Measurements from ENCODE around the gene YWHAQ. TPM values are rescaled to one million over a fixed set of nuclear protein-coding genes. Genes with fewer than 3 reads are reported as not detected.

The YWHAQ gene
- 100 to 1,000 TPM; 204 to 256 (median 251) TPM for total RNA-seq
- long read RNA-seq, donor 1, transcript YWHAQ-202 (5 exons, 2,216 nt), result minor isoform, 132 of 378 reads
- long read RNA-seq, donor 1, transcript YWHAQ-201 (6 exons, 2,208 nt), result major isoform, 231 of 378 reads
- long read RNA-seq, donor 1, partial matches to known transcripts, result 3 of 378 reads
- long read RNA-seq, donor 1, other reads (novel, unspliced or antisense), result 12 of 378 reads
- long read RNA-seq, donor 2, transcript YWHAQ-201 (6 exons, 2,208 nt), result minor isoform, 99 of 258 reads
- long read RNA-seq, donor 2, transcript YWHAQ-202 (5 exons, 2,216 nt), result major isoform, 137 of 258 reads
- long read RNA-seq, donor 2, partial matches to known transcripts, result 11 of 258 reads
- long read RNA-seq, donor 2, other reads (novel, unspliced or antisense), result 11 of 258 reads

DNA sequence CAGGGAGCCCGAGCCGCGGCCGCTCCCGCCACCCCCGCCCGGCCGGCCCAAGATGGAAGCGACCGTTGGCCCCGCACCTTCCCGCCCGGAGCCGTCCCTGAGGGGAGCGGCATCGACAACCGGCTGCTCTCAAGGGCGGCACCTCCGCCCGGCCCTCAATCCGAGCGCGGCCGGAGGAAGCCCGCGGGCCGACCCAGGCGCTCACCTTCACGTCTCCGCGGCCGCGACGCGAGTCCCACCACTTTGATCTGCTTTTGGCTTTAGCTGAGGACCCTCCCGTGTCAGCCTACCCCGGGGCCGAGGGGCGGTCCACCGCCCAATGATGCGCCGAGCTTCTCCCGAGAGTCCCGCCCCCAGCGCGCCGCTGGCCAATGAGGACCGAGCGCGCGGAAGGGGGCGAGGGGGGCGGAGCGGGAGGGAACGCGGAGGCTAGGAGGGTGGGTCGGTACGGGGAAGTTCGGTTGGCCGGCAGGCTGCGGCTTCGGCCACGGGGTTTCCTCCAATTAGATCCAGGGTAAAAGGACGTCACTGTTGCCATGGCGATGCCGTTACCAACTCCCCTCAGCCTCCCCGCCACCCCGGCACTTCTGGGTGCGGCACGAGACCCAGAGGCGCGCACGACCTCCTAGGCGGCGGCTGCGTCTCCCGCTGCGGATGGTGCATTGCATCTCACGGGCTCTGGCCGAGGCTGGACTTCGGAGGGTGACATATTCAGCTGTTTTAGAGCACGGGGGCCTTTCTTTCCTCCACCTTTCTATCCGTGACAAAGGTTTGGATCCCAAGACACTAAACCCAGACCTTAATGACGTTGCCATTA lies at the start of gene YWHAQ:
Gene YWHAQ (minus strand): TSS at position 262 of the 817 bp plus-strand sequence. CDS start 545 bp downstream, outside the sequence.
- peak within 1 kb of the TSS; percentile 56 for H3K4me3 ChIP-seq
- no peaks in the 10 kb centered on the region for H3K36me3 ChIP-seq (ENCODE audit: low read depth)
- no peaks in the 10 kb centered on the region for H3K9me3 ChIP-seq
- DNase-seq (peak; percentile 98 to 99 (median 98)), ATAC-seq (peak; percentile 95)
- peaks cover 25% of the 10 kb centered on the region for H3K4me1 ChIP-seq (ENCODE audit: low read depth)
- intact Hi-C loops (cut with DNase I, micrococcal nuclease), result no loop called here
- TF ChIP-seq, protein P1, sequence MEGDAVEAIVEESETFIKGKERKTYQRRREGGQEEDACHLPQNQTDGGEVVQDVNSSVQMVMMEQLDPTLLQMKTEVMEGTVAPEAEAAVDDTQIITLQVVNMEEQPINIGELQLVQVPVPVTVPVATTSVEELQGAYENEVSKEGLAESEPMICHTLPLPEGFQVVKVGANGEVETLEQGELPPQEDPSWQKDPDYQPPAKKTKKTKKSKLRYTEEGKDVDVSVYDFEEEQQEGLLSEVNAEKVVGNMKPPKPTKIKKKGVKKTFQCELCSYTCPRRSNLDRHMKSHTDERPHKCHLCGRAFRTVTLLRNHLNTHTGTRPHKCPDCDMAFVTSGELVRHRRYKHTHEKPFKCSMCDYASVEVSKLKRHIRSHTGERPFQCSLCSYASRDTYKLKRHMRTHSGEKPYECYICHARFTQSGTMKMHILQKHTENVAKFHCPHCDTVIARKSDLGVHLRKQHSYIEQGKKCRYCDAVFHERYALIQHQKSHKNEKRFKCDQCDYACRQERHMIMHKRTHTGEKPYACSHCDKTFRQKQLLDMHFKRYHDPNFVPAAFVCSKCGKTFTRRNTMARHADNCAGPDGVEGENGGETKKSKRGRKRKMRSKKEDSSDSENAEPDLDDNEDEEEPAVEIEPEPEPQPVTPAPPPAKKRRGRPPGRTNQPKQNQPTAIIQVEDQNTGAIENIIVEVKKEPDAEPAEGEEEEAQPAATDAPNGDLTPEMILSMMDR (IDR thresholded peaks at IDR 0.05), result no peak

DNA sequence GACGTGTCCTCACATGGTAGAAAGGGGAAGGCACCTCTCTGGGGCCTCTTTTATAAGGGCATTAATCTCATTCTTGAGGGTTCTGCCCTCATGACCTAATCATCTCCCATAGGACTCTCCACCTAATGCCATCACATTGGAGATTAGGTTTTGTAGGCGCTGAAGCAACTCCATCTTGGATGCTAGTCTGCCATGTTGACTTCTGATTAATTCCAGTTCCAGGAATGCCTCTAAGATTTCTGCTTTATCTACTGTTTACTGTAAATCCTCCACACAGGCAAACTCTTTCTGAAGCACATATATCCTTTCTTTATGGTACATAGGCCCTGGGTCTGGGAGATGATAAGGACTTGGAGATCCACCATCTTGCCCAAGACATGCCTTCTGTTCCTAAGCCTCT lies 49.3 kb upstream of the YWHAQ start:
- no peak overlapping the region for H3K4me3 ChIP-seq
- TF ChIP-seq, protein P1 (IDR thresholded peaks at IDR 0.05), result no peak
- ATAC-seq (no peak), DNase-seq (no peak)
- H3K9me3 ChIP-seq, result no peaks in the 10 kb centered on the region
- intact Hi-C loops (cut with DNase I, micrococcal nuclease), result no loop called here
- H3K36me3 ChIP-seq (ENCODE audit: low read depth), result no peaks in the 10 kb centered on the region
- H3K4me1 ChIP-seq (ENCODE audit: low read depth), result no peaks in the 10 kb centered on the region

DNA sequence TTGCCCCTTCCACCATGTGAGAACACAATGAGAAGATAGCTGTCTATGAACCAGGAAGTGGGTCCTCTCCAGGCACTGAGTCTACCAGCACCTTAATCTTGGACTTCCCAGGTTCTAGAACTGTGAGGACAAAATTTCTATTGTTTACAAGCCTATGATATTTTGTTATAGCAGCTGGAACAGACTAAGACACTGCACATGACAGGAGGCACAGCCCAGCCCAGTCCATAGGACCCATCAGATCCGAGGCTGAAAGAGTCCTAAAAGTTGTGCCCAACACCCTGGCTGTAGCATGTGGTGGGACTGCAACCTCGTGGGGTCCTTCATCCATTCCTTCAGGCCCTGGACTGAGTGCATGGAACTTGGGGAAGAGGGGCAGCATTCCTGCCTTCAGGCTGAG lies 48.4 kb upstream of the YWHAQ start:
- H3K9me3 ChIP-seq, result no peaks in the 10 kb centered on the region
- H3K36me3 ChIP-seq (ENCODE audit: low read depth), result no peaks in the 10 kb centered on the region
- intact Hi-C loops (cut with DNase I, micrococcal nuclease), result no loop called here
- TF ChIP-seq, protein P1 (IDR thresholded peaks at IDR 0.05), result no peak
- no peak for ATAC-seq
- DNase-seq, result no peak
- no peaks in the 10 kb centered on the region for H3K4me1 ChIP-seq (ENCODE audit: low read depth)
- no peak overlapping the region for H3K4me3 ChIP-seq

DNA sequence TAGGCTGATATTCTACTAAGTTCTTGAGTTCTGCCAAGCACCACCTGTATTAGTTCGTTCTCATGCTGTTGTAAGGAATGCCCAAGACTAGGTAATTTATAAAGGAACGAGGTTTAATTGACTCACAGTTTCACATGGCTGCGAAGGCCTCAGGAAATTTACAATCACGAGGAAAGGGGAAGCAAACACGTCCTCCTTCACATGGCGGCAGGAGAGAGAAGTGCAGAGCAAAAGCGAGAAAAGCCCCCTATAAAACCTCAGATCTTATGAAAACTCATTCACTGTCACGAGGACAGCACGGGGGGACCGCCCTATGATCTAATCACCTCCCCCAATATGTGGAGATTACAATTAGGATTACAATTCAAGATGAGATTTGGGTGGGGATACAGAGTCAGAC lies 47.7 kb upstream of the YWHAQ start:
- Histone ChIP-seq H3K36me3 (ENCODE audit: low read depth) (no peaks in the 10 kb centered on the region), H3K4me3 (no peak overlapping the region), H3K9me3 (no peaks in the 10 kb centered on the region), H3K4me1 (ENCODE audit: low read depth) (no peaks in the 10 kb centered on the region)
- intact Hi-C loops (cut with DNase I, micrococcal nuclease), result no loop called here
- ATAC-seq (no peak), DNase-seq (no peak)
- TF ChIP-seq, protein P1 (IDR thresholded peaks at IDR 0.05), result no peak

DNA sequence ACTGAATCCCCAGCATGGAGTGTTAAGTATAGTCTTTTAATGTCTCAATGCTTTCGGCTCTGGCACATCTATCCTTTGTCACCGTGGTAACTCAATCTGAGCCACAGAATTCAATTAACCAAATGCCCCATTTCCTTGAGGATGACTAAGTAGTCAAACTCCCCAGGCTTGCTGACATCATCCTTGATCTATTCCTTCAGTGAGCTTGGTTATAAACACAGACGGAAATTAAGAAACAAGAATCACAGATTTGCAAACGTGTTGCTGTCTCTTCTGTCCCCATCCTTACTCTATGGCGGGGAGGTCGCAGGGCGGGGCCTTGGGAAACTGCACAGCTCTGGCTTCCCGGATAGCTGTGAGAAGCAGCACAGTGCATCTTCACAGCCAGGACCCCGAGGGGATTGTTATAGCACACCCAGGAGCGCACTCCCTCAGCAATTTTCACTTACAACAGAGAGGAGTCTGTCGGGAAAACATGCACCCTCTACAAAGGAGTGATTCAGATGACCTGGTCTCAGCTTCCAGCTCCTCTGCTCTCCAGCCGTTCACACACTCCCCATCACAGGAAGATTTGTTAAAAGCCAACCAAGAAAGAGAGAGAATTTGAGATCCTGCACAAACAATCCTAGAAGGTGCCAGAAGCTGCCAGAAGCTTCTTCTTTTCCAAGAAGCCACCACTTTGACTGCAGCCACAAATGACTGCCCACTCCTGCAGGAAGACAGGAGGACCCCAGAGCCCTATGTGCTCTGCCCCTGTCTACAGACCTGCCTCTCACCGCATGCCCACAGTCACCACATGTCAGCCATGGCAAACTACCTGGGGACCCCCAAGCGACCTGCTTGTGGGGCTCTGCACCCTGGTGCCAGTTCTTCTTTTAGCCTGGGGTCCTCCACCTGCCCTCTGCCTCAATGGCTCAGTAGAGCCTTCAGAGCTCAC lies 44.9 kb upstream of the YWHAQ start:
- intact Hi-C loops (cut with DNase I, micrococcal nuclease), result no loop called here
- TF ChIP-seq, protein P1 (IDR thresholded peaks at IDR 0.05), result no peak
- ATAC-seq, result no peak

More for the DNA sequence above, 44.9 kb upstream of the YWHAQ start:
- H3K4me3 ChIP-seq, result no peak overlapping the region
- H3K4me1 ChIP-seq (ENCODE audit: low read depth), result no peaks in the 10 kb centered on the region
- no peaks in the 10 kb centered on the region for H3K9me3 ChIP-seq
- H3K36me3 ChIP-seq (ENCODE audit: low read depth), result no peaks in the 10 kb centered on the region
- no peak for DNase-seq
